NOMO-1 treated with dmso at 0.1 percent for 144 hours (cell line): Measurements from ENCODE around the gene STING1.

Experiments
- DNase-seq: peaks from one replicate; lab custom pipeline; 2025; ENCODE audit not compliant: unreplicated experiment; lab: John Stamatoyannopoulos, UW

Gene STING1

GRCh38 chr5:139468421-139468931 lies 14.1 kb downstream of the STING1 start:
- peak; percentile 73 for DNase-seq

DNA sequence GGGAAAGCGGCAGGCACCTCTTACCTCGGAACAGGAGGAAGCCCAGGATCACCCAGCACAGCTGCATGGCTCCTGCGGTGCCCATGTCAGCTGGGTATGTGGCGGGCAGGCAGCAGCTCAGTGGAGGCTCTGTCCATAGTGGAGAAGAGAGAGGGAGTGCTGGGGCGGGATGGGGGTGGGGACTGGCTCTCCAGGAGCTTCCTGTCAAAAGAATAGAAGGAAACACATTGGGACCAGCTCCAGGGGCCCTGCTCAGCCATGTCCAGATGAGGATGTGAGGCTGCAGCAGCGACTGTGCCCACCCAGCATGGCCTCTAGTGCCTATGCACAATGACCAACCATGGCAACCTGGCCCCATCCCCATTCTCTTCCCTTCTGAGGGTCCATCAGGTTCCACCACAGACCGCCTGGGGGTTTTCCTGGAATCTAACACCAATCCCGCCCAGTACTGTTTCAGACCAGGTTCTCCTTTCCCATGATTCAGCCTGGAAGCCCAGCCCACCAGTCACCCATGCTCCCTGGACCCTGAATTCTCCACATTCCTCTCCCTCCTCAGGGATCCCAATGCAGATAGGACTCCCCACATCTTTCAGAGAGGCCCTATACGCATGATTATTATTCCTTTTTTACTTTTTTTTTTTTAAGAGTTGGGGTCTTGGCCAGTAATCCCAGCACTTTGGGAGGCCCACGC lies 19.8 kb downstream of the STING1 start, which contains the start of gene ECSCR:
TSS of gene ECSCR (minus strand) at position 158 of the 691 bp plus-strand sequence. CDS start at position 85, 73 bp downstream.
- no peak for DNase-seq

DNA sequence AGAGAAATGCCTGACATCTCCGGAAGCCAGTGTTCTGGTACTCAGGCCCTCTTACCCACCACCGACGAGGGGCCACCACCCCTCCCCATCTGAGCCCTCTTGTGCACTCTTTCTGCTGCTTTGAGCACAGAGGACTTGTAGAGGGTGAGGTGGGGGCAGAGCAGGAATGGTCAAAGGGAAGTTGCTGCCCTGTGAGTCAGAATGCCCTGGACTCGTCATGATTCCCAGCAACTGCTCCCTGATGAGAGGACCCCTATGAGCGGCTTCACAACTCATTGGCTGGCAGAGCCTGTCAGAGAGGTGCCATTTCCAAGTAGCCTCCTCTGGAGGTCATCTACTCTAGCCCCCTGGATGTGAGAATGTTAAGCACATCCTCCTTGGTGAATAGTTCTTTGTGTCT lies 20.9 kb downstream of the STING1 start:
- DNase-seq, result no peak

DNA sequence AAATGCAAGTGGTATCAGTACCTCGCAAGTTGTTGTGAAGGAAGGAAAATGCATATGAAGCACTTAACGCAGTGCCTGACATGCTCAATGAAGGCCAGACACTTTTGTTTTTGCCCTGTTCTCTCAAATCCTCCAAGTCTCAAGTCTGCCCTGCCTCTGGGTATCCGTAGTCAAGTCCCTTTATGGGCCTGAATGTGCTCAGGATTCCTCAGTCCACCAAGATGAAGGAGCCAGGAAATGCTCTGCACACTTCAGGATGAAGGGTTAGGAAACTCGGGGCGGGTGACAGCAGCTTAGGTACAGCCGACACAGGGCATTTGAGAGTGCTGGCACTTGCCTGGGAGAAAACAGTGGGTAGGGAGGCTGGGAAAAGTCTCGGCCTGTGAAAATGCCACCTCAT lies 21.4 kb downstream of the STING1 start:
- DNase-seq, result no peak

- DNase-seq, result no peak
Observed at GRCh38 chr5:139460455-139460854, 22.1 kb downstream of the STING1 start.

- DNase-seq, result no peak
Observed at GRCh38 chr5:139459451-139459934, 23.1 kb downstream of the STING1 start.

DNA sequence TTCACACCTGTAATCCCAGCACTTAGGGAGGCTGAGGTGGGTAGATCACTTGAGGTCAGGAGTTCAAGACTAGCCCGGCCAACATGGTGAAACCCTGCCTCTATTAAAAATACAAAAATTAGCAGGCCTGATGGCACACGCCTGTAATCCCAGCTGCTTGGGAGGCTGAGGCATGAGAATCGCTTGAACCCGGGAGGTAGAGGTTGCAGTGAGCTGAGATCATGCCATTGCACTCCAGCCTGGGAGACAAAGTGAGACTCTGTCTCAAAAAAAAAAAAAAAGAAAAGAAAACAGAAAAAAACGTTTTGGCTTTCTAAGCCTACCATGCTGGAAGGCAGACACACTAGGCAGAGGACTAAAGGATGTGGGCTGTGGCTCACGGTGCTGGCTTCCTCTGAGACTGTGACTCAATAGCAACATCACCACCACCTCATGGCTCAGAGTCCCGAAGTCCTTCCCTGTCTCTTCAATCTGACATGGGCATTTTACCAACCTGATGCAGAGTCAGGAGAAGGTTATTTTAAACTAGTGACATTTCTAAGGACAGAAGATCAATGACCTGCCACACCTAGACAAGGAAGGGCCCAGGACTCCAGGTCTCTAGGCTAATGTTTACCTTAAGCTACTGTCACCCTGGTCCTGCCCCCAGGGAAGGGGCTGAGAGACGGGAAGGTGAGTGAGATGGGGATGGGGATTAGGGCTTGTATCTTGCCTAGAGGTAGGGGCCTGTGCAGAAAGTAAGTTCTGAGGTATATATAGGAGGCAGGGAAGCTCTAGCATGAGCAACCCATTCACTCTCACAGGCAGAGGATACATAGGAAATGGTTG lies 23.8 kb downstream of the STING1 start:
- DNase-seq, result no peak

- DNase-seq, result no peak
Observed at GRCh38 chr5:139457653-139458306, 24.8 kb downstream of the STING1 start.

DNA sequence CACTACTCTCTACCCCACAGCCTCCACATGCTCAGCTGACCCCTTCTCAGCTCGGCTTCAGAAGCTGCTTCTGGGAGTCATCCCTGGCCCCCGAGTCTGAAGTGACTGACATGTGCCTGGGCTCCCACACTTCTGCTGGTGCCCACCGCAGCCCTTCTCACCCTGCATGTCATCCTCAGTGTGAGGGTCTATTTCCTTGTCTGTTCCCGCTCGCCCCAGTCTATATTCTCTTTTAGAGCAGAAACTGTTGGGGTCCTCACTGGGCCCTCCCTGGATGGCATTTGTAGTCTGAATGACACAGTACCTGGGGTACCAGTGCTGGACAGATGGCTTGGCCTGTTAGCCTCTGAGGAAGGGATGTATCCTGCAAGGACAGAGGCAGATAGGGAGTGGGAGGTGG lies 25.3 kb downstream of the STING1 start:
- DNase-seq, result no peak

DNA sequence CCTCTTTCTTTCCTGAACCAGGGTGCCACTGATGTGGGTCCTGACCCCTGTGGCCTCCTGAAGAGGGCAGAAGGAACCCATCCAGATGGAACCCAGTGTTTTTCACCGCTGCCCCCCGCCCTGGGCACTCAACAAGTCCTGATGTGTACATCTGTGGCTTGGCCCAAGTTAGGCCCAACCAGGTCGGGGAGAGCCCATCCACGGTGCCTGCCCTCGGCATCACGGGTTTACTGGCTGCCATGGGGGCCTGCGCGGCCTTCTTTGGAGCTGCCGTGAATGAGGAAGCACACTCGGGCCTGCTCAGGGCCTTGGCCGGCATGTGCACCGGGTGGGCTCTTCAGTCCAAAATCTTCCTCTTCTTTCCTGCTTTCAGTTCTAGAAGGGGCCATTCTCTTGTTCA lies 25.8 kb downstream of the STING1 start:
- no peak for DNase-seq

DNA sequence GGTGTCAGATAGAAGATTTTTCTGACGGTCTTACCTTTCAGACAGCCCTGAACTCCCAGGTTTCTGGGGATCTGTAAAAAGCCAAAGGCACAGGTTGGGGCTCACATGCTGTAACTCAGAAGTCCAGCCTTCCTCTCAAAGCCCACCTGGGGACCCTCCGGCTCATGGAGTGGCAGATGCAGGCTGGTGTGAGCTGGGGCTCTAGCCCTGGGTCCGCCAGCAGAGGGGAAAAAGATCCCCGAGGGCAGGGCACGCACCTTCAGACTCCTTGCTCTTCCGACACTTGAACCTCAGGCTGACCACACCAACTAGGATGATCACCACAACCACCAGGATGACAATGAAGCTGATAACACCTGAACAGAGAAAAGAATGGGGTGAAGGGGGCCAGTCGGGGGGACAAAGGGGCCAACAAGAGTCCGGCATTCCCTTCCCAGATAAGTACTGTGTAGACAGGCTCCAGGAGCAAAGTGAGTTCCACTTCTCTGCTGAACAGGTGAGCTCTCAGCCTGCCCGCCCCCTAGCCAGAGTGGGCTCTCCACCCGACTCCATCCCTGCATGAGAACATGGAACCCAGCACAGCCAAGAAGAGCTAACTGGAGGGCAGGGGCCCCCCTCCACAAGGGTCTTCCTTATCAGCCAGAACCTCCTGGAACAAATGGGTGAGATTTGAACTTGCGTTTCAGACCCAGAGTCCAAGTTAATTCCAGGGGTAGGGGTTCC lies 27.8 kb downstream of the STING1 start:
- DNase-seq, result no peak

DNA sequence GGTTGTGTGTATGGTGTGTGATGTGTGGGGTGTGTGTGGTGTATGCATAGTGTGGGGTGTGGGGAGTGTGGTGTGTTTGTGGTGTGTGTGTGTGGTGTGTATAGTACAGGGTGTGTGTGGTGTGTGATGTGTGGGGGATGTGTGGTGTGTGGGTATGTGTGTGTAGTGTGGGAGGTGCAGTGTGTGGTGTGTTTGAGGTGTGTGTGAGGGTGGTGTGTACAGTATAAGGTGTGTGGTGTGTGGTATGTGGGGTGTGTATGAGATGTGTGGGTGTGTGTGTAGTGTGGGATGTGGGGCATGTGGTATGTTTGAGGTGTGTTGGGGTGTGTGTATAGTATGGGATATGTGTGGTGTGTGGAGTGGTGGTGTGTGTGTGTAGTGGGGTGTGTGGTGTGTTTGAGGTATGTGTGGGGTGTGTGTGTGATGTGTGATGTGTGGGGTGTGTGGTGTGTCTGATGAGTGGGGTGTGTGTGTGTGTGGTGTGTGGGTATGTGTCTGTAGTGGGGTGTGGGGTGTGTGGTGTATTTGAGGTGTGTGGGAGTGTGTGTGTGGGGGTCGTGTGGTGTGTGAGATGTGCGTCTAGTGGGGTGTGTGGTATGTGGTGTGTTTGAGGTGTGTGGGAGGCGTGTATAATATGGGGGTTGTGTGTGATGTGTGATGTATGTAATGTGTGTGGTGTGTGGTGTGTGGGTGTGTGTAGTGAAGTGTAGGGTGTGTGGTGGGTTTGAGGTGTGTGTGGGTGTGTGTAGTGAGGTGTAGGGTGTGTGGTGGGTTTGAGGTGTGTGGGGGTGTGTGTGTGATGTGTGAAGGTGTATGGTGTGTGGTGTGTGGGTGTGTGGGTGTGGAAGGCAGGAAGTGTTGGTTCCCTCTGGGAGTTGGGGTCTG lies 28.6 kb downstream of the STING1 start:
- no peak for DNase-seq

DNA sequence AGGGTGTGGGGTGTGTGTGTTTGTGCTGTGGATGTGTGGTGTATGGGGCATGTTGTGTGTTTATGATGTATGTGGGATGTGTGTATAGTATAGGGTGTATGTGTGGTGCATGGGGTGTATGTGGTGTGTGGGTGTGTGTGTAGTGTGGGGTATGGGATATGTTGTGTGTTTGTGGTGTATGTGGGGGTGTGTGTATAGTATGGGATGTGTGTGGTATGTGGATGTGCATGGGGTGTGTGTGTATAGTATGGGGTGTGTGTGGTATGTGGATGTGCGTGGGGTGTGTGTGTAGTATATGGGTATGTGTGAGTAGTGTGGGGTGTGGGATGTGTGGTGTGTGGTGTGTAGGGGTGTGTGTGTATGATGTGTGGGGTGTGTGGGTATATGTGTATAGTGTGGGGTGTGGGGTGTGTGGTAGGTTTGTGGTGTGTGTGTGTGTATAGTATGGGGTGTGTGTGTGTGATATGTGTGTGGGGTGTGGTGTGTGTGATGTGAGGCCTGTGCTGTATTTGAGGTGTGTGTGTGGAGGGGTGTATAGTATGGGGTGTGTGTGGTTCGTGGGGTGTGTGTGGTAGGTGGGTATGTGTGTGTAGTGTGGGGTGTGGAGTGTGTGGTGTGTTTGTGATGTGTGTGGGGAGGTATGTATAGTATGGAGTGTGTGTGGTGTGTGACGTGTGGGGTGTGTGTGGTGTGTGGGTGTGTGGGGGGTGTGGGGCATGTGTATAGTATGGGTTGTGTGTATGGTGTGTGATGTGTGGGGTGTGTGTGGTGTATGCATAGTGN lies 30.5 kb downstream of the STING1 start:
- no peak for DNase-seq

DNA sequence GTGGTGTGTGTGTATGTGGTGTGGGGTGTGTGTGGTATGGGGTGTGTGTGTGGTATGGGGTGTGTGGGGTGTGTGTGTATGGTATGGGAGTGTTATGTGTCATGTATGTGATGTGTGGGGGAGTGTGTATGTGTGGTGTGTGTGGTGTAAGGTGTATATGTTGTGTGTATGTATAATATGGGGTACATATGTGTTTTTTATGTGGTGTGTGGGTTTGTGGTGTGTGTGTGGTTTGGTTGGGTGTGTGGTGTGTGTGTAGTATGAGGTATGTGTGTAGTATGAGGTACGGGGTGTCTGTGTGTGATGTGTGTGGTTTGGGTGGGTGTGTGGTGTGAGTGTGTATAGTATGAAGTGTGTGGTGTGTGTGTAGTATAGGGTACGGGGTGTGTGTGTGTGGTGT lies 31.4 kb downstream of the STING1 start:
- DNase-seq, result no peak

- no peak for DNase-seq
Observed at GRCh38 chr5:139446956-139447779, 35.4 kb downstream of the STING1 start.

- no peak for DNase-seq
Observed at GRCh38 chr5:139445325-139446170, 37.0 kb downstream of the STING1 start.

DNA sequence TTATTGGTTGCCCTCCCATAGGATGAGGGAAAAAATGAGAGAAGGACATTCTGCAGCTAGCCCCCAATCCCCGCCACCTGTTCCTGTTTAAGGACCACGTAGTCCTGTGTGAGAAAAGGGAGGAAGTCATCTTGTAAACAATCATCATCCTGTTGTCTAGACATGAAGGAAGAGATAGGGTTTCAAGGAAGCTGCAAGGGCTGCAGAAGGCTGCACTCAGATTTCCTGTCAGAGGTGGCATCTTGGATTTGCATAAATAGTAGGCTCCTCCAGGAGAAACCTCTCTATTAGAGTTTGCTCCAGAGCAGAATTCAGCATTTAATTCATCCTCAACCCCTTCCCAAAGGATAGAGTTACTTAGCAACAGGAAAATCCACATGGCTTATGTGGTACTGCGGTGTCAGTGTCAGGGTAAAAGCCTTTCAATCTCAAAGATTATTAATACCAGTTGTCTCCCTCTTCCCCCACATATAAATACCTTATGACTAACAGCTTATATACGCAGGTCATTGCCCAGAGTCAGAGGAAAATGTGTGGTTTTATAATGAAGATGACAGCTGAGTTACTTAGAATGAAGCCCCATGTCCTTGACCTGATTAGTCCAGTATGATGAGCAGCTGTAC lies 38.6 kb downstream of the STING1 start:
- no peak for DNase-seq
